NCI-H146 treated with DMSO at 0.1 percent for 48 hours (cell line): ENCODE measurements around the gene GNG3.
"Not testable (repeated sequence)": the region's sequence is repeated elsewhere in the genome, so short reads cannot be mapped to it uniquely, and the experiment has no call there.

Experiments used
- DNase-seq: peaks from one replicate; lab custom pipeline; 2025; ENCODE audit not compliant: unreplicated experiment; lab: John Stamatoyannopoulos, UW

The GNG3 gene

DNA sequence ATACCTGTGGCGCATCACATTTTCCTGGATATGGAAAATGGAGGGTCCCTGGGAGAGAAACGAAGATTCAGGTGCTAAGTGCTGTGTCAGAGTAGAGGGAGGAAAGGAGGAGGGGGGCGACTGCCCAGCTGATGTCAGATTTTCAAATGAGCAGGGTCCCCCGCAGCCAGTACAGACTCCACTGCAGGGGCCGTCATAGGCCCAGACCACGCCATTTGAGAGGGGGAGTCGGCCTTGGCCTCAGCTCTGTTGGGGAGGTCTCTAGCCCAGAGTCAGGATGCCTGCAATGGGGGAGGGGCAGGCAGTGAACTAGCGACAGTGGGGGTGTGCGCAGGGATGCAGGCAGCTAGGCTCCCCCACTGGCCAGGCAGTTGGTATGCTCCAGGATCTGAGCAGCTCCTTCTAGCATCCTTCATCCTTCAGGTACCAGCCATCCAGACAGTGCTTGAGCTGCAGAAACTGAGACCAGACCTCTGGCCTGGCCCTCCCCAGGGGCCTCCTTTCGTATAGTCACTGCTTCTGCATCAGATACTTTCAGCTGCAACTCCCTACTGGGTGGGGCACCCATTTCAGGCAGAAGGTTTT is at the start of gene GNG3, which contains the start of gene BSCL2:
TSS of gene GNG3 (plus strand) at position 400 of the 585 bp plus-strand sequence. CDS start 620 bp downstream, outside the sequence.
TSS of gene BSCL2 (minus strand) at position 148 of the 585 bp plus-strand sequence. CDS start 229 bp downstream, outside the sequence.
- DNase-seq = no peak

DNA sequence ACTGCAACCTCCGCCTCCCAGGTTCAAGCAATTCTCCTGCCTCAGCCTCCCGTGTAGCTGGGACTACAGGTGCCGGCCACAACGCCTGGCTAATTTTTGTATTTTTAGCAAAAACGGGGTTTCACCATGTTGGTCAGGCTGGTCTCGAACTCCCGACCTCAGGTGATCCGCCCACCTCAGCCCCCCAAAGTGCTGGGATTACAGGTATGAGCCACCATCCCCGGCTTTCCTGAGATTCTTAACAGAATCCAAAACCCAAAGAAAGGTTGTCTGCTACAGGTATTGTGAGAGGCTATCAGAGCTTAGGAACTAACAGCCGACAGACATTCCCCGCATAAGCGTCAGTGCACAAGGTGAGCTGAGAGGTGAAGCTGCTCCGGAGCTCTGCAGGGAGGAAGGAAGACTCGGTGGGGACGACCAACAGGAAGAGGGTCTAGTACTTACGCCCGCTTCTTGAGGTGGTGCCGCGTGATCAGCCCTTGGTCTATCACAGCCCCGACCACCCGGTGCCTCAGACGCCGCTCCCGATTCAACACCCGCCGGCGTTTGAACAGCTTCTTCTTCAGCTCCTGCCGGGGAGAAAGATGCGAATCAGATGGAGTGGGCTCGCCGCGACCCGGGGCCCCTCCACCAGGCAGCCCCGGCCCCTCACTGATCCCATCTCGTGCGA is 42.9 kb upstream of the GNG3 start:
- DNase-seq = peak; percentile 51

DNA sequence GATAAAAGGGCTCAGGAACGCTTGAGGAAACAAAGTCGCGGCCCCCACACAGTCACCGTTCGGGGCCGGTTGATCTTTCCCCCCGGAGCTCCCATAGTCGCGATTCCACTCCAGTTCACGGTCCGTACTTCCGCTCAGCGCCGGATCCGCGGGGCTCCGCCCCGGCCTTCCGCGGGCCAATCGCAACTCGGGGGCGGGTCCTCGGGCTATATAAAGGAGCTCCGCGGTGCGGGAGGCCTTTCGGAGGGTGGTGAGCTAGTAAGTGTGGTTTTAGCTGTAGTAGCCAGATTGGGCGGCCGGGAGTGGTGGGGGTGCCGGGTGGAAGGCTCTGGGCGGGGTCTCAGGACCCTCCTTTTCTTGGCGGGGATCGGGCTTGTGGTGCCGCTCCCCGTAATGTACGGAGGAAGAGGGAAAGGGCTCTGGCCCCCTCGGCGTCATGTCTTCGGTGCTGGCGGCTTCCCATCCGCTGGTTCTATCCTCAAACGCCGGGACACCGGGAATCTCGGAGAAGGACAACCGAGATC is 42.3 kb upstream of the GNG3 start, which contains the start of the genes C11orf98 and CSKMT:
TSS of gene C11orf98 (minus strand) at position 136 of the 524 bp plus-strand sequence. CDS start at position 95, 41 bp downstream.
TSS of gene CSKMT (plus strand) at position 238 of the 524 bp plus-strand sequence. CDS start 568 bp downstream, outside the sequence.
- DNase-seq = peak; percentile 87

DNA sequence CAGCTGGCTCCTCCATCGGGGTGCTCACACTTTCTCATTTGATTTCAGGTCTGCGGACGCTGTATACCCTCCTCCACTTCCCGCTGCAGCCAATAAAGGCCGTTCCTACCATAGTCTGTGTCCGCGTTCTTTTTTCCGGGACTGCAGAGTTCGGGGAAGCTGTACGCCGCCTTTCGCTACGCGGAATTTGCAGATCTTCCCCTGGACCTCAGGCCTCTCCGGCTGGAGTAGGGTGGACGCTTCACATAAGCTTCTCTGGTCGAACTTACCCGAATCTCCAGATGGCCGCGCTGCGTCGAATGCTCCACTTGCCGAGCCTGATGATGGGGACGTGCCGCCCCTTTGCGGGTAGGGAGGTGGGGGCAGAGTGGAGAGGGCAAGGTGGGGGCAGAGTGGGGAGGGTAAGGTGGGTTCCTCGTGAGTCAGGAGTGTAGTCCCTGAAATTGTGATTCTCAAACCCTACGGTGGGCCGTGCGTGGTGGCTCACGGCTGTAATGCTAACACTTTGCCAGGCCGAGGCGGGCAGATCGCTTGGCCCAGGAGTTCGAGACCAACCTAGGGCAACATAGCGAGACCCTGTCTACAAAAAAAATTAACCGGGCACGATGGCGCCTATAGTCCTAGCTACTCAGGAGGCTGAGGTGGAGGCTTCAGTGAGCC is 41.7 kb upstream of the GNG3 start:
- peak; percentile 22 for DNase-seq

DNA sequence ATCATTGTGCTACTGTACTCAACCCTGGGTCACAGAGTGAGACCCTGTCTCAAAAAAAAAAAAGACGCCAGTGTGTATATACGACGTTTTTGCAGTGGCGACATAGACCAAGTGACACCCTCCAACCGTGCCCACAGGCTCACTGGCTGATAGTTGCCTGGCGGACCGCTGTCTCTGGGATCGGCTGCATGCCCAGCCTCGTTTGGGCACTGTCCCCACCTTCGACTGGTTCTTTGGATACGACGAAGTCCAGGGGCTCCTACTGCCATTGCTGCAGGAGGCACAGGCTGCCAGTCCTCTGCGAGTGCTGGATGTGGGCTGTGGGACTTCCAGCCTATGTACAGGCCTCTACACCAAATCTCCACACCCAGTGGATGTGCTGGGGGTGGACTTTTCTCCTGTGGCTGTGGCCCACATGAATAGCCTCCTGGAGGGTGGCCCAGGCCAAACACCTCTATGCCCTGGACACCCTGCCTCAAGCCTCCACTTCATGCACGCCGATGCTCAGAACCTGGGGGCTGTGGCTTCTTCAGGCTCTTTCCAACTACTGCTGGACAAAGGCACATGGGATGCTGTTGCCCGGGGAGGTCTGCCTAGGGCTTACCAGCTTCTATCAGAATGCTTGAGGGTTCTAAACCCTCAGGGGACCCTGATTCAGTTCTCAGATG is 41.1 kb upstream of the GNG3 start:
- DNase-seq = no peak

DNA sequence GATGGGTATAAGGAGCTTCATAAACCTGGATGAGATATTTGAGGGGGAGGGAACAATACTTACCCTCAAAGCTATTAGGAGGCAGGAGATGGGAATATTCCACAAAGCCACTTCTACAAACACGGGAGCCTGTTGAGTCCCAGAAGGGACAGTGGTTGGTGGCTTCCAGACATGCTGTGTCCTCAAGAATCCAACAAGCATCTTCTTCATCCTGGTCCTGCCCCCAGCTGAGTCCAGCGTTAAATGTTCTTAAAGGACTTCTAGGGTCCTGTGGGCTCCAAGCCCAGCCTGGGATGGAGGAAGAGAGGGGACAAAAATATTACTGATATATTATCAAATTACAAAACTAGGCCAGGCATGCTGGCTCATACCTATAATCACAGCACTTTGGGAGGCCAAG is 40.0 kb upstream of the GNG3 start:
- DNase-seq = no peak

DNA sequence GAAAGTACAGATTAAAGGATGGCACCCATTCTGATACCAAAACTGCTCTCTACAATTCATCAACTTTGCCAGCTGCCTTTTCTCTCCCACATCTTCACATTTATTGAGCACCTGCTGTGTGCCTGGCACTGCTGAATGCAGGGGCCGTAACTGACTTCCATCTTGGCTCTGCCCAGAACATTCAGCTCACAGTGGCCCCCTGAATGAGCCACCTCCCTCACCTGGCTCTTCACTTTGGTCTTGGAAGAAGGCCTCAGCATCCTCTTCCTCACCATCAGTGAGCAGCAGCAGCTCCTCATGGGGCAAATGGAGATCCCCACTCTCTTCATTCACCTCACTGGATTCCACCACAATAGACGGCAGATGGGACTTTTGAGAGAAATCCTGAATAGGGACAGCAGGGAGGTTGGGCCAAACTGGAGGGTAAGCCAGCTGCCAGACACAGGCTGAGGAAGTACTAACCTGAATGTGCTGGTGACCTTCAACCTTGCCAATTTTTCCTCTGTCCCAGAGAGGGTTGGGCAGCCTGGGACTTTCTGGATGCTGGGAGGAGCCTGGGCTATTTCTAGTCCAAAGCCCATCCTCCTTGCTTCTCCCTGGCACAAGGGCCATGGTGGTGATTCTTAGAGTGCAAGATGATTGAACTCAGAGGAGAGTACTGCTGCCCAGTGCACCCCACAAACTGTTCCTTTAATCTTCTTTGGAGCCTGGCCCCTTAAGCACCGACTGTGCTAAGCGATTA is 37.9 kb upstream of the GNG3 start:
- no peak for DNase-seq

DNA sequence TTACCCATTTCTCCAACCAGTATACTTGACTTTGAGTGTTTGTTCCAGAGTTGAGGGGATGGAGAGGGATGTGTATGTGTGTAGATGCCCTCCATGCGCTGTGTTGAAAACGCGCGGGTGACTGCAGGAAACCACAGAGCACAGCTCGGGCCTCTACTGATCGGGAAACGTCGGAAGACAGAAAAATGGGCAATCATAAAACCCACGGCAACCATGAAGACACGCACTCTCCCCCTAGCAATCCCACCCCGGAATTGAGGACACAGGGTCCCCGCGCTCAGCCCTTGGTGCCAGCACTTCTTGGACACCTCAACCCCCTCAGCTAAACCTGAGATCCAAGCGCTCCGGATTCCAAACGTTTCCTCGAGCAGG is 36.3 kb upstream of the GNG3 start:
- peak; percentile 63 for DNase-seq

DNA sequence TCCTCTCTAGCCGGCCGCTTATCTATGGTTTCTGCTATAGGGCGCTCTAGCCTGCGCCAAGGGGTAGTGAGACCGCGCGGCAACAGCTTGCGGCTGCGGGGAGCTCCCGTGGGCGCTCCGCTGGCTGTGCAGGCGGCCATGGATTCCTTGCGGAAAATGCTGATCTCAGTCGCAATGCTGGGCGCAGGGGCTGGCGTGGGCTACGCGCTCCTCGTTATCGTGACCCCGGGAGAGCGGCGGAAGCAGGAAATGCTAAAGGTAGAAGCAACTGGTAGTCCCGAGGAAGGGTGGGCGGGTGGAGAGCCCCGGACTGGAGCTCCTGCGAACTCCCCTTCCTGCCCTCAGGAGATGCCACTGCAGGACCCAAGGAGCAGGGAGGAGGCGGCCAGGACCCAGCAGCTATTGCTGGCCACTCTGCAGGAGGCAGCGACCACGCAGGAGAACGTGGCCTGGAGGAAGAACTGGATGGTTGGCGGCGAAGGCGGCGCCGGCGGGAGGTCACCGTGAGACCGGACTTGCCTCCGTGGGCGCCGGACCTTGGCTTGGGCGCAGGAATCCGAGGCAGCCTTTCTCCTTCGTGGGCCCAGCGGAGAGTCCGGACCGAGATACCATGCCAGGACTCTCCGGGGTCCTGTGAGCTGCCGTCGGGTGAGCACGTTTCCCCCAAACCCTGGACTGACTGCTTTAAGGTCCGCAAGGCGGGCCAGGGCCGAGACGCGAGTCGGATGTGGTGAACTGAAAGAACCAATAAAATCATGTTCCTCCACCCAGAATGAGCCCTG is 35.7 kb upstream of the GNG3 start, which contains the start of the genes LBHD1 and UQCC3:
TSS of gene LBHD1 (minus strand) at position 660 of the 782 bp plus-strand sequence. CDS start 2,236 bp downstream, outside the sequence.
TSS of gene UQCC3 (plus strand) at position 66 of the 782 bp plus-strand sequence. CDS start at position 139, 73 bp downstream.
- DNase-seq = peak; percentile 77

DNA sequence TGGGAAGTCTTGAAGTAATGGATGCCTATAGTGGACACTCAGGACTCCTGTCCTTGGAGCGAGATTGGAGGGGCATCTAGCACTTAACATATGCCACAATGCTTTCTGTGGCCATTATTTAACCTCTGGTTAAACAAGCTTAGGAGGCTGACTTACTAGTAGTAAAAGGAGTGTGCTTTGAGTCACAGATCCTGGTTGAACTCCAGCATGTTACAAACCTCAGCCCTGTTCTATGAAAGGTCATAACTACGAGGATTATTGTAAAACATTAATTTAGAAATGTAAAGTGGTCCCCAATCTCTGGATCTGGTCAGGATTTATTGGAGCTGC is 34.3 kb upstream of the GNG3 start:
- DNase-seq = no peak

DNA sequence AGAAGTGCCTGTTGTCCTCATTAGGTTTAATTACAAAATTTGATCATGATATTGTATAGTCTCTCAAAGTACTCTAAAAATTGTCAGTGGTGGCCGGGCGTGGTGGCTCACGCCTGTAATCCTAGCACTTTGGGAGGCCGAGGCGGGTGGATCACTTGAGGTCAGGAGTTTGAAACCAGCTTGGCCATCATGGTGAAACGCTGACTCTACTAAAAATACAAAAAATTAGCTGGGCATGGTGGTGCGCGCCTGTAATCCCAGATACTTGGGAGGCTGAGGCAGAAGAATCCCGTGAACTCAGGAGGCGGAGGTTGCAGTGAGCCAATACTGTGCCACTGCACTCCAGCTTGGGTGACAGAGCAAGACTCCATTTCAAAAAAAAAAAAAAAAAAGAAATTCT is 32.1 kb upstream of the GNG3 start:
- DNase-seq = not testable (repeated sequence)

DNA sequence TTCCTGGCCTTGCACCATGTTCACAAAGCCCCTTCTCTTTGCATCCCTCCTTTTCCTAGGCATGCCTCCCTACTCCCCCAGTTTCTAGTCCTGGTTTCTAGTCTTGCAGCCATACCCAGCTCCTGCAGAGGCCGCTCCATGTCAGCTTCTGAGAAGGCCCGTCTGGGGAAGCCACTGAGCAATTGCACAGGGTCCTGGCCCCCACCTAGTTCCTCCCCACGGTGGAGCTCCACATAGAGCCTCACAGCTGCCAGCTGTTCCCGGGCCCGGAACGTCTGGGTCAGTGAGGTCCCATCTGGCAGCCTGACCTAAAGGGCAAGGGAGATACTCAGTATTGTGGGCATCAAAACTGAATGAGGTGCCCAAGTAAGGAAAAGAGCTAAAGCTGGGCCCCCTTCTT is 30.8 kb upstream of the GNG3 start:
- no peak for DNase-seq

DNA sequence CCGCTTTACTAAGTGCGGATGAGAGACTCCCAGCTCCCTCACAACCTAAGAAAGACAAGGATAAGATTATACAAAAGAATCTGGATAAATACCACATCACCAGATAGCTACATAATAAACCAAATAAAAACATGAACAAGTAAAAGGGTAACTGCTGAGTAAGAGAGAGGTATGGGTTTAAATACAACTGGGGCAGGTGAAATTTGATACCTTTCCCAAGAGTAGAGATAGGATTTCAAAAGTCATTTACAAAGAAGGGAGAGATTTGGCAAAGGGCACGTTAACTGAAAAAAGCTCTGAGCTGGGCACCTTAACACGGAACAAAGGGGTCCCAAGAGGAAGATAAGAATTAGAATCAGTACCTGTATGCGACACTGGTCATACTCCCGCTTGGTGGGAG is 30.3 kb upstream of the GNG3 start:
- no peak for DNase-seq

DNA sequence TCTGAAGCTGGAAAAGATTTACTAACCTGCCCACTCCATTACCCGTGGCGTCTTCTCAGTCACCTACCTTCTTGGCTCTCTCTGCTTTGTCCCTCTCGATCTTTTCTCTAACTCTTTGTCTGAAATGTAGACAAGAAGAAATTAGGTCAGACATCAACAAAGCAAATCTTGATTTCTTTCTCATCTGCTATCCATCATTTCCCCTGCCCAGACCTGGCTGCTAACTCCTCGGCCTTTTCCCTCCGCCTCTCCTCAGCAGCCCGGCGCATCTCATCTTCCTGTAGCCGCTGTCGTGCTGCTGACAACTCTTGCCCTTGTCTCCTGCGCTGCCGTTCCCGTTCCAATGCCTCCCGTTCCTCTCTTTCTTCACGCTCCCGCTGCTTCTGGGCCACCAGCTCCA is 29.8 kb upstream of the GNG3 start:
- DNase-seq = no peak

DNA sequence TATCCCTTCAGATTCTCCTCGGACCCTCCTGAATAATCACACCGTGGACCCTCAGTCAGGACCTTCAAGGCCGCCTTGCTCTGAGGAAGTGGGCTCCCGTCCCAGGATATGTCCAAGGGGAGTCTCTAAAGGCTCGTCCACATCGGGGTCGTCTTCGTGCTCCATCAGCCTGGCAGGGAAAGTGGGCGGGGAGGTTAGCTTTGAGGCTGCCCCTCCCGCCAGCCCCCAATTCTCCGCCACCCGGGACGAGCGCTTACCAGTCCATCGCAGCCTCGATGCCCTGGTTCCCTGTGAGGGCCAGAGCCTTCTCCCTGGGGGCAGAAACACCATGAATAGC is 29.1 kb upstream of the GNG3 start:
- no peak for DNase-seq

DNA sequence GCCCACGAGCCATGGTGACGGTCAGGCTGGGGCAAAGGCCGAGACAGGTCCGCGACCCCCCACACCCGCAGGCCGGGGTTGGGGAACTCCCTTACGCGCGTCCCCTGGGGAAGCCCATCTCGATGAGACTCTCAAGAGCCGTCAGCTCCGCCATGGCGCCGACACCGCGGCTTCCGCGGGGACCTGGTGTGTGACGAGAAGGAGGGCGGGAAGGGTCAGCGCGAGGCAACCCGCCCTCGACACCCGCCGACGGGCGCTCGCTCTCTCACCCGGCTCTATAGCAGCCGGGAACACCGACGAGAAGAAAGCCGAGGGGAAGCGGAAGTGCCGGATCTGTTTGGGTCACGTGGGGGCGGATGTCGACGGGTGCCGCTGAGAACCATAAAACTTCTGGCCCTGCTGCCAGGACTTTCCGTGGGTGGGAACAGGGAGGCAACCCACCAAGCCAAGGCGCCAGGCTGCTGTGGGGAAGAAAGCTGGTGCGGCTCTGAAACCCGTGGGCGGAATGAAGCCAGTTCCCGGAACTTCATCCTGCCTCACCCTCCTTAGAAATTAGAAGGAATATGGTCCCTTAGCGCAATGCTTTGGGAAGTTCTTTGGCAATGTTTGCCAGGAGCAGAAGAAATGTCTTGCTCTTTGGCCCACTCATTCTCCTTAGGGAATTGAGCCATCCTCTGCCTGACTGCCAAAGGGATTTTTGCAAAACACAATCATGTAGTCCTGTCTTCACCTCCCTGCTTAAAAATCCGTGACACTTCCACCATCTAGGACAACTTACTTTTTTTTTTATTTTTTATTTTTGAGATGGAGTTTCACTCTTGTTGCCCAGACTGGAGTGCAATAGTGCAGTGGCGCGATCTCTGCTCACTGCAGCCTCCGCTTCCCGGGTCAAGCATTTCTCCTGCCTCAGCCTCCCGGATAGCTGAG is 28.4 kb upstream of the GNG3 start, which contains the start of gene UBXN1:
TSS of gene UBXN1 (minus strand) at position 304 of the 927 bp plus-strand sequence. CDS start at position 154, 150 bp downstream.
- DNase-seq = peak; percentile 81

DNA sequence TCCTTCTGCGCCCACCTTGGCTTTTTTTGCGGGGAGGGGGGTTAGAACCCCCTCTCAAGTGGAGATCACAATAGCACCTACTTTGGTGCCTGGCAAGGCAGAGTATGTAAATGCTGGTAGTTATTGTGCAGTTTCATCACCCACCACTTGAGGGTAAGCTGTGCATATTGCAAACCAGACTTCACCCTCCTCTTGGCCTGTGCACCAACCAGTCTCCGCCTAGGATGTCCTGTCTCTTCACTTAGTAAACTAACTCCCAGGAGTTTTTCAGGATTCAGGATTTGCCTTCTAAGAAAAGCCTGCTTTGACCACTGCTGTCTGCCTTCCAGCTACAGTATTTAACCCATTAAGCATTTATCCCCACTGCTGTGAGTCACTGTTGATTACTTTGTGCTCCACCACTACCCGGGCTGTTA is 26.6 kb upstream of the GNG3 start:
- DNase-seq = peak; percentile 37

DNA sequence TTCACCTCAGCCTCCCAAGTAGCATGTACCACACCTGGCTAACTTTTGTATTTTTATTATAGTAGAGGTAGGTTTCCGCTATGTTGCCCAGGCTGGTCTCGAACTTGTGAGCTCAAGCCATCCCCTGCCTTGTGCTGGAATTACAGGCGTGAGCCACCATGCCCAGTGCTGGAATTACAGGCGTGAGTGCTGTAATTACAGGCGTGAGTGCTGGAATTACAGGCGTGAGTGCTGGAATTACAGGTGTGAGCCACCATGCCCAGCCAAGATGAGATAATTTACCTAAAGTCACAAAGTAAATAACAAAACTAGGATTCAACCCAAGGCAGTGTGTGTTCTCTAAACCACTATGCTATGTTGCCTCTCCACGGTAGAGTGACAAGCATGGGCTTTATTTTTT is 25.0 kb upstream of the GNG3 start:
- DNase-seq = no peak
